Activated naive CD4-positive, alpha-beta T cell (primary cell): ENCODE results near the gene SOCS3.
"Not testable (repeated sequence)": the region's sequence is repeated elsewhere in the genome, so short reads cannot be mapped to it uniquely, and the experiment has no call there.

Experiments used
- DNase-seq, 4 experiments: peaks; one replicate each; lab custom pipeline; 2025; lab: John Stamatoyannopoulos, UW

The SOCS3 gene

GRCh38 chr17:78309659-78310255, 50.1 kb downstream of the SOCS3 start:
- not testable (repeated sequence) for DNase-seq

GRCh38 chr17:78307887-78308638, 51.8 kb downstream of the SOCS3 start:
- DNase-seq = no peak

GRCh38 chr17:78306913-78307312, 53.0 kb downstream of the SOCS3 start:
- no peak for DNase-seq
